HEK293 (cell line): ENCODE results near the gene GPR161.

ENCODE experiments used
- EGR2 ChIP-seq: fragments of 450-650 bp; formaldehyde crosslinking; IDR thresholded peaks from 2 replicates; pipeline ENCODE4 v1.5.1; 2016; ENCODE audit warnings: low read depth, missing biosample characterization, missing genetic modification characterization
- TCF7L2 ChIP-seq: IDR thresholded peaks from 2 replicates; pipeline ENCODE4 v1.6.1; 2011; ENCODE audit warnings: low read depth, mild to moderate bottlenecking, inconsistent platforms, low read length, moderate library complexity, borderline replicate concordance
- ZBTB20 ChIP-seq: fragments of 450-650 bp; formaldehyde crosslinking; IDR thresholded peaks from 2 replicates; pipeline ENCODE4 v1.5.1; 2016; ENCODE audit warnings: missing biosample characterization, missing genetic modification characterization
- ZNF274 ChIP-seq, 2 experiments: fragments of 200-500 bp in 1 of 2; fragments of 450-650 bp in 1 of 2; sonication (Bioruptor generic) in 1 of 2; formaldehyde crosslinking in 1 of 2; IDR thresholded peaks; 2 replicates each; pipeline versions ENCODE4 v1.5.1 to v1.6.1; 2014 to 2016; ENCODE audit warnings: borderline replicate concordance in 1 of 2, inconsistent platforms in 1 of 2, low read length in 1 of 2, missing biosample characterization in 1 of 2, missing genetic modification characterization in 1 of 2
- ZNF324 ChIP-seq: fragments of 450-650 bp; formaldehyde crosslinking; IDR thresholded peaks from 2 replicates; pipeline ENCODE4 v1.5.1; 2016; ENCODE audit warnings: missing biosample characterization, missing genetic modification characterization
- ZNF335 ChIP-seq: fragments of 450-650 bp; formaldehyde crosslinking; conservative IDR thresholded peaks from 2 replicates; pipeline ENCODE4 v1.5.1; 2016; ENCODE audit warnings: missing biosample characterization, missing genetic modification characterization
- ZNF785 ChIP-seq: fragments of 450-650 bp; formaldehyde crosslinking; IDR thresholded peaks from 2 replicates; pipeline ENCODE4 v1.5.1; 2016; ENCODE audit warnings: missing biosample characterization, missing genetic modification characterization
- TF ChIP-seq, protein P1 (sequence below): fragments of 450-650 bp; formaldehyde crosslinking; optimal IDR thresholded peaks from 2 replicates; pipeline ENCODE3; 2016; ENCODE audit warnings: missing biosample characterization, mild to moderate bottlenecking, missing genetic modification characterization
- TF ChIP-seq, protein P2 (sequence below): fragments of 450-650 bp; formaldehyde crosslinking; IDR thresholded peaks from 2 replicates; pipeline ENCODE4 v1.5.1; 2016; ENCODE audit warnings: missing biosample characterization, missing genetic modification characterization, low read depth
- TF ChIP-seq, protein P3 (sequence below): fragments of 450-650 bp; formaldehyde crosslinking; IDR thresholded peaks from 2 replicates; pipeline ENCODE4 v1.5.1; 2016; ENCODE audit warnings: missing biosample characterization, missing genetic modification characterization

DNA sequence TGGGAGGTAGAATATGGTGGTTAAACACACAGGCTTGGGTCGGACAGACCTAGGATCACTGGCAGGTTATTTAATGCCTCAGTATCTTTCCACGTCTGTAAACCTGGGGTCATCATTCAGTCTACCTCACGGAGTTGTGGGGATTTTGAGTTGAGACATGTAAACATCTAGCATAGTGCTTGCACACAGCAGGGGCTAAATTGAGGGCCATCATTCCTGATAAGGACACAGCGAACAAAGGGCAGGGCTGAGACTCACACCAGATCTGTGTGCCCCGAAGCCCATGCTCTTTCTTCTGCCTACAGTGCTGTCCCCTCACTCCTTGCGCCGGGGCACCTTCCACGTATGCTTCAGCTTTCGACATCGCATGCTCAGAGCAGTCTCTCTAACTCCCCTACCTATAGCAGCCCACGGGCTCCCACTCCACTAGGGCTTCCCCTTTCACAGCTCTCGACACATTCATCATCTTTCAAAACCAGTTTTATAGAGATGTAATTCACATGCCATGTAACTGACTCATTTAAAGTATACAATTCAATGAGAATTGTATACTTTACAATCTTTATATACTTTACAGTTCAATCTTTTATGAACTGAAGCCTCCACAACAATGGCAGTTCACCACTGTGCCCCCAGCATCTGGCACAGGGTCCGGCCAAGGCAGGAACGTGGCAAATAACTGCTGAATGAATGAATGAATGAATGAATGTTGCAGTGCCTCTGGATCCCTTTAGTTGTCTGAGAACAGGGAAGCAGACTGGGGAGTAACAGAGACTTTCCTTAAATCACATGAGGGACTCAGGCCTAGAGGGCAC is 48.0 kb downstream of the GPR161 start:
- TF ChIP-seq, protein P1, sequence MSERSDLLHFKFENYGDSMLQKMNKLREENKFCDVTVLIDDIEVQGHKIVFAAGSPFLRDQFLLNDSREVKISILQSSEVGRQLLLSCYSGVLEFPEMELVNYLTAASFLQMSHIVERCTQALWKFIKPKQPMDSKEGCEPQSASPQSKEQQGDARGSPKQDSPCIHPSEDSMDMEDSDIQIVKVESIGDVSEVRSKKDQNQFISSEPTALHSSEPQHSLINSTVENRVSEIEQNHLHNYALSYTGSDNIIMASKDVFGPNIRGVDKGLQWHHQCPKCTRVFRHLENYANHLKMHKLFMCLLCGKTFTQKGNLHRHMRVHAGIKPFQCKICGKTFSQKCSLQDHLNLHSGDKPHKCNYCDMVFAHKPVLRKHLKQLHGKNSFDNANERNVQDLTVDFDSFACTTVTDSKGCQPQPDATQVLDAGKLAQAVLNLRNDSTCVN (tag by site-specific recombination): no peak
- TF ChIP-seq, protein P2, sequence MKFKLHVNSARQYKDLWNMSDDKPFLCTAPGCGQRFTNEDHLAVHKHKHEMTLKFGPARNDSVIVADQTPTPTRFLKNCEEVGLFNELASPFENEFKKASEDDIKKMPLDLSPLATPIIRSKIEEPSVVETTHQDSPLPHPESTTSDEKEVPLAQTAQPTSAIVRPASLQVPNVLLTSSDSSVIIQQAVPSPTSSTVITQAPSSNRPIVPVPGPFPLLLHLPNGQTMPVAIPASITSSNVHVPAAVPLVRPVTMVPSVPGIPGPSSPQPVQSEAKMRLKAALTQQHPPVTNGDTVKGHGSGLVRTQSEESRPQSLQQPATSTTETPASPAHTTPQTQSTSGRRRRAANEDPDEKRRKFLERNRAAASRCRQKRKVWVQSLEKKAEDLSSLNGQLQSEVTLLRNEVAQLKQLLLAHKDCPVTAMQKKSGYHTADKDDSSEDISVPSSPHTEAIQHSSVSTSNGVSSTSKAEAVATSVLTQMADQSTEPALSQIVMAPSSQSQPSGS (tag by site-specific recombination): no peak
- no peak for TF ChIP-seq ZNF785 (tag by site-specific recombination)
- no peak for TF ChIP-seq TCF7L2
- TF ChIP-seq, protein P3, sequence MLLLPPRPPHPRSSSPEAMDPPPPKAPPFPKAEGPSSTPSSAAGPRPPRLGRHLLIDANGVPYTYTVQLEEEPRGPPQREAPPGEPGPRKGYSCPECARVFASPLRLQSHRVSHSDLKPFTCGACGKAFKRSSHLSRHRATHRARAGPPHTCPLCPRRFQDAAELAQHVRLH (tag by site-specific recombination): no peak
- TF ChIP-seq ZBTB20 (tag by site-specific recombination): no peak
- no peak for TF ChIP-seq ZNF274 (IDR thresholded peaks at IDR 0.05; ENCODE audit: low read length)
- TF ChIP-seq ZNF274 (tag by site-specific recombination; IDR thresholded peaks at IDR 0.05; ENCODE audit: borderline replicate concordance): no peak
- TF ChIP-seq ZNF324 (tag by site-specific recombination): no peak
- TF ChIP-seq EGR2 (tag by site-specific recombination): no peak
- TF ChIP-seq ZNF335 (tag by site-specific recombination): no peak
